GM23338 (cell line): ENCODE data around the gene G6PC3. TPM values are rescaled to one million over a fixed set of nuclear protein-coding genes. Genes with fewer than 3 reads are reported as not detected.

Experiments used
- ATAC-seq: fragments of 200-7000 bp; cut with Tn5 transposase; 3 replicates; pipeline ENCODE4 v1.9.1; 2020
- DNase-seq: peaks from one replicate; pipeline ENCODE4 v3.0.0-alpha.2; 2015; ENCODE audit warnings: low spot score
- H2AFZ ChIP-seq: fragments of 200-600 bp; sonication (generic); 2 replicates; pipeline ENCODE4 v1.8.0; 2016; ENCODE audit warnings: antibody characterized with exemption, mild to moderate bottlenecking, moderate library complexity
- H3F3A ChIP-seq: fragments of 200-600 bp; sonication (generic); replicated peaks from 2 replicates; pipeline ENCODE4 v1.8.0; 2017; ENCODE audit warnings: antibody characterized with exemption, mixed run types, low read depth
- H3K27ac ChIP-seq: fragments of 200-600 bp; sonication (generic); 2 replicates; pipeline ENCODE4 v1.6.1; 2016; ENCODE audit warnings: low read depth
- H3K27me3 ChIP-seq: fragments of 200-600 bp; sonication (generic); 2 replicates; pipeline ENCODE4 v1.8.0; 2016; ENCODE audit warnings: mild to moderate bottlenecking, mixed run types, moderate library complexity; ENCODE audit not compliant: insufficient read depth
- H3K36me3 ChIP-seq: fragments of 200-600 bp; sonication (generic); 2 replicates; pipeline ENCODE4 v1.8.0; 2016; ENCODE audit warnings: mild to moderate bottlenecking; ENCODE audit not compliant: insufficient read depth
- H3K4me1 ChIP-seq: fragments of 200-600 bp; sonication (generic); 2 replicates; pipeline ENCODE4 v1.8.0; 2016; ENCODE audit warnings: mild to moderate bottlenecking, moderate library complexity; ENCODE audit not compliant: insufficient read depth
- H3K4me2 ChIP-seq: fragments of 200-600 bp; sonication (generic); 2 replicates; pipeline ENCODE4 v1.7.1; 2017; ENCODE audit warnings: mixed run types
- H3K4me3 ChIP-seq: fragments of 200-600 bp; sonication (generic); 2 replicates; pipeline ENCODE4 v1.6.1; 2016; ENCODE audit warnings: mixed run types
- H3K79me2 ChIP-seq: fragments of 200-600 bp; sonication (generic); replicated peaks from 2 replicates; pipeline ENCODE4 v1.8.0; 2017; ENCODE audit warnings: mild to moderate bottlenecking; ENCODE audit not compliant: insufficient read depth
- H3K9me2 ChIP-seq: fragments of 200-600 bp; sonication (generic); 2 replicates; pipeline ENCODE4 v1.8.0; 2017; ENCODE audit not compliant: insufficient read depth
- H4K20me1 ChIP-seq: fragments of 200-600 bp; sonication (generic); replicated peaks from 2 replicates; pipeline ENCODE4 v1.8.0; 2017; ENCODE audit warnings: mild to moderate bottlenecking; ENCODE audit not compliant: insufficient read depth
- H3K27ac Mint-ChIP-seq: 2 replicates; pipeline ENCODE4 v1.8.0; 2020; ENCODE audit warnings: inconsistent platforms, mild to moderate bottlenecking, moderate library complexity, mixed read lengths
- H3K27me3 Mint-ChIP-seq: 3 replicates; pipeline ENCODE4 v1.8.0; 2022; ENCODE audit warnings: low read depth, mild to moderate bottlenecking, moderate library complexity, mixed read lengths, inconsistent platforms; ENCODE audit not compliant: insufficient read depth, poor library complexity
- H3K36me3 Mint-ChIP-seq: 3 replicates; pipeline ENCODE4 v1.8.0; 2021; ENCODE audit warnings: low read depth, mild to moderate bottlenecking, inconsistent platforms, moderate library complexity, mixed read lengths
- H3K4me1 Mint-ChIP-seq: 3 replicates; pipeline ENCODE4 v1.8.0; 2020; ENCODE audit warnings: mild to moderate bottlenecking, inconsistent platforms, mixed read lengths
- H3K4me3 Mint-ChIP-seq: 3 replicates; pipeline ENCODE4 v1.8.0; 2021; ENCODE audit warnings: moderate library complexity, mild to moderate bottlenecking, inconsistent platforms, mixed read lengths
- H3K9me3 Mint-ChIP-seq: 3 replicates; pipeline ENCODE4 v1.8.0; 2020; ENCODE audit warnings: moderate library complexity, mild to moderate bottlenecking, inconsistent platforms, mixed read lengths
- CREB1 ChIP-seq: fragments of 250-450 bp; sonication (Bioruptor Pico); IDR thresholded peaks from 2 replicates; pipeline ENCODE4 v1.5.0; 2020; ENCODE audit warnings: low read depth, mild to moderate bottlenecking, moderate library complexity
- ETS1 ChIP-seq: IDR thresholded peaks from 2 replicates; pipeline ENCODE4 v1.6.1; 2016; ENCODE audit warnings: antibody characterized with exemption
- EZH2phosphoT487 ChIP-seq: fragments of 200-600 bp; sonication (generic); IDR thresholded peaks from one replicate; pipeline ENCODE4 v1.8.1; 2018; ENCODE audit warnings: antibody characterized with exemption; ENCODE audit not compliant: unreplicated experiment
- JUNB ChIP-seq: IDR thresholded peaks from one replicate; pipeline ENCODE4 v1.6.1; 2016; ENCODE audit warnings: antibody characterized with exemption; ENCODE audit not compliant: unreplicated experiment
- NANOG ChIP-seq: IDR thresholded peaks from 2 replicates; pipeline ENCODE4 v1.6.1; 2016; ENCODE audit warnings: antibody characterized with exemption, borderline replicate concordance
- POLR2AphosphoS5 ChIP-seq: IDR thresholded peaks from 2 replicates; pipeline ENCODE4 v1.6.1; 2016; ENCODE audit warnings: antibody characterized with exemption, low read depth
- REST ChIP-seq: IDR thresholded peaks from one replicate; pipeline ENCODE4 v1.6.1; 2018; ENCODE audit warnings: antibody characterized with exemption; ENCODE audit not compliant: unreplicated experiment
- STAT1 ChIP-seq: IDR thresholded peaks from one replicate; pipeline ENCODE4 v1.6.1; 2016; ENCODE audit warnings: antibody characterized with exemption; ENCODE audit not compliant: unreplicated experiment
- ZNF331 ChIP-seq: fragments of 250-450 bp; sonication (Bioruptor Pico); IDR thresholded peaks from 2 replicates; pipeline ENCODE4 v1.5.0; 2020; ENCODE audit warnings: low read depth, mild to moderate bottlenecking, moderate library complexity
- ZNF462 ChIP-seq: fragments of 250-450 bp; sonication (Bioruptor Pico); IDR thresholded peaks from 2 replicates; pipeline ENCODE4 v1.5.0; 2020; ENCODE audit warnings: mild to moderate bottlenecking, moderate library complexity
- polyA plus RNA-seq: library from polyadenylated mRNA; unstranded; fragments of >200 nt; fragmentation: Nextera tagmentation; extraction: Ambion mirVana; gene quantifications from 2 replicates; pipeline ENCODE4 v1.2.1, GENCODE V29; 2016
- total RNA-seq: library from RNA; depleted of rRNA; stranded (reverse); fragments of >200 nt; shearing (Covaris generic); gene quantifications from 2 replicates; pipeline ENCODE4 v1.2.3, GENCODE V29; 2014

Gene G6PC3
- total and polyA plus RNA-seq, 2 experiments from 2014 or later: 112 to 143 TPM

- Histone ChIP-seq H3K36me3 (no peaks in the 10 kb centered on the region), H2AFZ (peak overlapping the region; percentile 91; the same call in 1 of the 2 replicates), H3K27ac (no peak overlapping the region), H3K4me3 (peak overlapping the region; percentile 96), H3K27me3 (no peaks in the 10 kb centered on the region), H3K9me2 (no peaks in the 10 kb centered on the region), H3K4me1 (peaks cover 27% of the 10 kb centered on the region), H4K20me1 (peaks cover 10% of the 10 kb centered on the region), H3F3A (no peaks in the 10 kb centered on the region), H3K4me2 (peak overlapping the region; percentile 76), H3K79me2 (peaks cover 34% of the 10 kb centered on the region)
- Mint-ChIP-seq H3K4me1 (peaks cover 36% of the 10 kb centered on the region), H3K27ac (peak overlapping the region; percentile 99), H3K4me3 (peak overlapping the region; percentile 89), H3K27me3 (peaks cover 5% of the 10 kb centered on the region), H3K9me3 (no peaks in the 10 kb centered on the region), H3K36me3 (no peaks in the 10 kb centered on the region; the same call in 2 of the 3 replicates)
- no peak for TF ChIP-seq STAT1
- no peak for TF ChIP-seq JUNB
- TF ChIP-seq ZNF462: no peak
- TF ChIP-seq ETS1: no peak
- TF ChIP-seq EZH2phosphoT487: no peak
- no peak for TF ChIP-seq ZNF331 (CRISPR knock-in tag)
- TF ChIP-seq CREB1 (CRISPR knock-in tag): no peak
- TF ChIP-seq NANOG: no peak
- no peak for TF ChIP-seq REST
- TF ChIP-seq POLR2AphosphoS5: no peak
- DNase-seq: no peak
- no peak for ATAC-seq
Measured at GRCh38 chr17:44124118-44124438, 53.5 kb downstream of the G6PC3 start.
